ENCODE measurements around the gene AFAP1L2. TPM values are rescaled to one million over a fixed set of nuclear protein-coding genes. Genes with fewer than 3 reads are reported as not detected.

The AFAP1L2 gene
- total RNA-seq, 1 donor from 2014 or later, result under 0.01 TPM

- DNase-seq (ENCODE audit: low read depth in 2 of 2), result peak in 1 of 2 donors; percentile 64
Measured at GRCh38 chr10:114412907-114413797, 8.8 kb upstream of the AFAP1L2 start.

GRCh38 chr10:114408968-114409444 lies 4.7 kb upstream of the AFAP1L2 start:
- DNase-seq (ENCODE audit: low read depth in 2 of 2), result no peak

- DNase-seq (ENCODE audit: low read depth in 2 of 2), result no peak
Measured at GRCh38 chr10:114408112-114408967, 4.0 kb upstream of the AFAP1L2 start.

GRCh38 chr10:114406455-114406854 lies 2.2 kb upstream of the AFAP1L2 start:
- DNase-seq (ENCODE audit: low read depth in 2 of 2), result no peak

GRCh38 chr10:114405011-114405350 lies 679 bp upstream of the AFAP1L2 start:
- no peak for DNase-seq (ENCODE audit: low read depth in 2 of 2)

- DNase-seq (ENCODE audit: low read depth in 2 of 2), result no peak
Measured at GRCh38 chr10:114403541-114404161, 651 bp downstream of the AFAP1L2 start.

GRCh38 chr10:114402871-114403540 lies 1.3 kb downstream of the AFAP1L2 start:
- no peak for DNase-seq (ENCODE audit: low read depth in 2 of 2)

- DNase-seq (ENCODE audit: low read depth in 2 of 2), result no peak
Measured at GRCh38 chr10:114402233-114402632, 2.1 kb downstream of the AFAP1L2 start.

- peak in 1 of 2 donors; percentile 46 for DNase-seq (ENCODE audit: low read depth in 2 of 2)
Measured at GRCh38 chr10:114401195-114401791, 3.0 kb downstream of the AFAP1L2 start.

GRCh38 chr10:114400091-114400490 lies 4.2 kb downstream of the AFAP1L2 start:
- no peak for DNase-seq (ENCODE audit: low read depth in 2 of 2)

- no peak for DNase-seq (ENCODE audit: low read depth in 2 of 2)
Measured at GRCh38 chr10:114399576-114399975, 4.7 kb downstream of the AFAP1L2 start.

GRCh38 chr10:114398587-114399331 lies 5.5 kb downstream of the AFAP1L2 start:
- no peak for DNase-seq (ENCODE audit: low read depth in 2 of 2)

- DNase-seq (ENCODE audit: low read depth in 2 of 2), result peak in 1 of 2 donors; percentile 36
Measured at GRCh38 chr10:114397651-114398145, 6.6 kb downstream of the AFAP1L2 start.

- no peak for DNase-seq (ENCODE audit: low read depth in 2 of 2)
Measured at GRCh38 chr10:114396464-114396863, 7.8 kb downstream of the AFAP1L2 start.

- no peak for DNase-seq (ENCODE audit: low read depth in 2 of 2)
Measured at GRCh38 chr10:114395366-114396022, 8.8 kb downstream of the AFAP1L2 start.

GRCh38 chr10:114394531-114394930 lies 9.8 kb downstream of the AFAP1L2 start:
- no peak for DNase-seq (ENCODE audit: low read depth in 2 of 2)

GRCh38 chr10:114393886-114394285 lies 10.4 kb downstream of the AFAP1L2 start:
- DNase-seq (ENCODE audit: low read depth in 2 of 2), result no peak

- peak in 1 of 2 donors; percentile 84 for DNase-seq (ENCODE audit: low read depth in 2 of 2)
Measured at GRCh38 chr10:114393482-114393881, 10.8 kb downstream of the AFAP1L2 start.

- DNase-seq (ENCODE audit: low read depth in 2 of 2), result peak; percentile 75 to 89
Measured at GRCh38 chr10:114392112-114392835, 12.0 kb downstream of the AFAP1L2 start.

Data from lung microvascular endothelial cell (primary cell).